GM19328 (cell line): ENCODE results near the gene TCOF1.

Experiments used
- ATAC-seq: cut with Tn5 transposase; IDR thresholded peaks from one replicate; pipeline ENCODE4 v1.9.1; 2021; ENCODE audit warnings: mild to moderate bottlenecking, moderate library complexity; ENCODE audit not compliant: unreplicated experiment

The TCOF1 gene

DNA sequence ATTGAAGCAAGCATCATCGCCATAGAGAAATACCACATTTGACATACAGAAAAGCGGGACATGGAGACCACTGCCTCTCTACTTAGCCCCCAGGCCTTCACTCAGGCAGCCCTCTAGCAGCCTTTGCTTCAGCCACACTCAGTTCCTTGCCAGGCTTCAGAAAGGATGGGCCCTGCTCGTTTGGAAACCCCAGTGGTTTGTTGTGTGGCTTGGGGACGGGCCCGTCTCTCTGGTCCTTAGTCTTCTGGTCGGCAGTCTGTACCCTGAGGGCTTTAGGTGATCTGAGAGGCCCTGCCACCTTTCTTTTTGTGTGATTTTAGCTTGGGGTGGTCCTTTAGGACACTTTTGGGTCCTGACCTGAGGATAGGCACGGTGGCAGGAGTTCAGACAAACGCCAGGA is 33.7 kb upstream of the TCOF1 start:
- ATAC-seq = no peak

- ATAC-seq = no peak
Measured at GRCh38 chr5:150325426-150325825, 32.1 kb upstream of the TCOF1 start.

DNA sequence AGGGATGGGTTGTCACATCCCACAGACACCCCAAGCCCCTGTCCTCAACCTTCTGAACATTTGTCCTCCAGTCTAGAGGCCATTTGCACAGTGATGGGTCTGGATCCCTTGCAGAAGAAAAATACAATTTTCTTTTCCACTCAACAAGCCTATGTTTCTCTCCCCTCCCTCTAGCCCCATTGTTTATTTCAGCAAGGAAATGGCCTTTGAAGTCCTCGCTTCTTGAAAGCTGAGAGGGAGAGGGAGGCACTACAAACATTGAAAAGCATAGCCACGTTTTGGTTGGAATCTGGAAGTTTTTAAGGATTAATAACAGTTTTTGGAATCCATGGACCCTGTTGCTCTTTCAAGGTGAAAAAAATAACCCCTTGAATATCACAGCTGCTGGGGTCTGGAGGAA is 30.8 kb upstream of the TCOF1 start:
- ATAC-seq = no peak

DNA sequence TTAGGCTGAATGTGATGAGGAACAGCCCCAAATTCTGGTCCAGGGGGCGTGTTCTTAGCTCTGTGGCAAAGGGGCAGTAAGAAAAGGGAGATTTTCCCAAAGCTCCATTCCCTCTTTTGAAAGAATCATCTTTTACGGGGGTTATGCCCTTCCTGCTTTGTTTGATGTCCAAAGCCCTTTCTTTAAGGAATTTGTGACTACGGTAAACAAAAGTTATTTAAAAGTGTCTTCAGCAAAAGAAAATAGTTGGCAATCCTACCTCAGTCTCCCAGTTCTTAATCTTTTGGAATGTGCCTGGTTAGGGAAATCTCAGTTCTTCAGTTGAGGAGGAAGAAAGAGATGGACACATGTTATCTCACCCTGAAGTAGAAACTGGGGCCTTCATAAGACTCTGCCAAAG is 30.4 kb upstream of the TCOF1 start:
- ATAC-seq = no peak

DNA sequence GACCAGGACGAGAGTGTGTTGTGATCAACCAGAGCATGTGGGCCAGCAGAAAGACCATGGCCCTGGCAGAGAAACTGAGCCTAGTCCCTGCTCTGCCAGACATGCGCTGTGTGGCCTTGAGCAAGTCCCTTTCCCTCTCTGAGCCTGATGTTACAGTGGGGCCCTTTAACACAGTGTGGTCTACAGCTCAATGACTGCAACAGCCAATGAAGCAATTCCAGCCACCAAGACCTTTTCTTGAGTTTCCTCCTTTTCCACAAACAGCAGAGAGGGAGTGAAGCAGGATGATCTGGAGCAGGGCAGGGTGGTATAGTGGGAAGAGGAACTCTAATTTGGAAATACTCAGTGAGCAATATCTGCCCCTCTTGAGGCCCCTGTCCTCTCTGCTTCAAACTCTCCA is 29.0 kb upstream of the TCOF1 start:
- no peak for ATAC-seq

DNA sequence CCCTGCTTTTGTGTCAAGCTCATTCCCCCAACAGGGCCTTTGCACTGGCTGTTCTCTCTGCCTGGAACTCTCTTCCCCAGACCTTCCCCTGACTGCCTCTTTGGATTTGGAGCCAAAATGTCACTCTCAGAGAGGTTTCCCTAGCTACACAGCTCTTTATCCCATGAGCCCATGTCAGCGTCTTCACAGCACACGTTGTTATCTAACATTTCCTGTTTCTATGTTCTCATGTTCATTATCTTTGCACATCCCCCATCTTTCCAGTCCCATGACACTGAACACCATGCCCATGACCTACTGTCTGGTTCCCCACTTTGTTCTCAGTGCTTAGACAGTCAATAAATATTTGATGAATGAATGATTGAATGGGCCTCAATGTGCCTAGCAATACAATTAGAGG is 28.5 kb upstream of the TCOF1 start:
- ATAC-seq = no peak

DNA sequence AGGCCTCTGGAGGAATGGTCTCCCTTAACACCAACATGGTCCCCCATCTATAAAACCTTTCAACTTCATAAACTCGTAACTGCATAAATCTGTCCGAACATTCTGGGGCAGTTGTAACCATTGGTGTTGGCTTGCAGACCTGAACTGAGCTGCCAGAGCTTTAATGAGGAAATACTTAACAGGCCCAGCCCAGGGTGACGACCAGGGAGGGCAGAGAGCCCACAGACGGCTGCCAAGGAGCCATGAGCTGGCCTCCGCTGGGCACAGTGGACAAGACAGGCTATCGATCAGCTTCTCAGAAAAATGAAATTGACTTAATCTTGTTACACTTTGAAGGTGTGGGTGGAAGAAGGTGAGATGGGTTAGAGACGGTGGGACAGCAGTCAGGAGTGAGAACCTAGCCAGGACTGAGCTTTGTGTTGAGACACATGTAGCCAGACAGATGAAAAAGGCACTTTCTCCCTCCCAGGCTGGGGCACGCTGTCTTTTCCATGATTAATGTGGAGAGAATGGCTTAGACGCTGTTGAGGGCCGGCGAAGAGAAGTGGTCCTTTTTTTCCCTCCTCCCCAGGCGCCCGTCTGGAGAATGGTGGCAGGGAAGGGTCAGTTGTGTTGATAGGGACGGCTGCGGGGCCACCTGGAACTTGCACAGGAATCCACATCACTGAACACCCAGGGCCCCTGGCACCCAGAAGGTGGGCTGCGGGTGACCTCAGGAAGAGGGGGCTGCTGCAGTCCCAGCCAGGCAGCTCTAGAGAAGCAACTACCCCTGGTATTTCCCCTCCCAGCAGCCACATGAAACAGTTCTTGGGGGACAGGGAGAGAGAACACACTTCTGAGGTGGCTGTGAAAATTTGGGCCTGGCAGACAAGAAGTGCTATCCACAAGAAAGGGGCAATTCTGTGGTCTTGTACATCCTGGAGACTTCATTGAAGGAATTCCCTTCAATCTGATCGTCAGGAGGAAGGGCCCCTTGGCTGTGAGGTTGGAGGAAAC is 27.3 kb upstream of the TCOF1 start:
- no peak for ATAC-seq

- no peak for ATAC-seq
Measured at GRCh38 chr5:150333400-150333799, 24.1 kb upstream of the TCOF1 start.

DNA sequence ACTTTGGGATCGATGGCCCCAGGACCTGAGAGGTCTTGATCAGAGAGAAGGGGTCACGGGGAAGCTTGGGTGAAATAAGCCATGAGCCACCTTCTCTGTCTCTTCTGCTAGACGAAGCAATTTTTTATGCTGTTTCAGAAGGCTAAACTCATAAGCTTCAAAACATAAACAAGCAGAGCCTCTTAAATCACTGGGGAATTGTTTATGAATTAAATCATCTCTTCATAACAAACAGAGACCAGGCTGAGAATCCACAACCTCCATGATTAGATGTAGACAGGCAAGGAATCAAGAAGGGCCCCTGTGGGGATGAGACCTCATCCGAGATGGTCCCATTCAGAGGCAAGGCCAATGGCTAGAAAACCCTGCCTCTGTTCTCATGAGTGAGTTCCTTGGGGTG is 21.7 kb upstream of the TCOF1 start:
- ATAC-seq = no peak

- ATAC-seq = no peak
Measured at GRCh38 chr5:150338546-150338945, 19.0 kb upstream of the TCOF1 start.

- ATAC-seq = no peak
Measured at GRCh38 chr5:150339165-150339564, 18.3 kb upstream of the TCOF1 start.

DNA sequence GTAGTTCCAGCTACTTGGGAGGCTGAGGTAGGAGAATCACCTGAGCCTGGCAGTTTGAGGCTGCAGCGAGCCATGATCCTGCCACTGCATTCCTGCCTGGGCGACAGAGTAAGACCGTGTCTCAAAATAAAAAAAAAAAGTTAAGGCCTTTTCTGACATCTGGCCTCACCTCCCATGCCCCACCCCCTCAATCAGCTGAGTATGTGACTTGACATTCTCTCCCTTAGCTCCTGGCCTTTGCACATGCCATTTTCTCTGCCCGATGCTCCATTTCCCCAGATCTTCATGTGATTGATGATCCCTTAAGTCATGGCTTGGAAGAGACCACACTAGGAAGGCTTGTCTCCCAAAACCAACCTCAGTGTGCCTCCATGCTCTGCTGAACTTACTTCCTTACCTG is 17.7 kb upstream of the TCOF1 start:
- no peak for ATAC-seq

GRCh38 chr5:150340614-150341255 is 16.8 kb upstream of the TCOF1 start:
- ATAC-seq = no peak

DNA sequence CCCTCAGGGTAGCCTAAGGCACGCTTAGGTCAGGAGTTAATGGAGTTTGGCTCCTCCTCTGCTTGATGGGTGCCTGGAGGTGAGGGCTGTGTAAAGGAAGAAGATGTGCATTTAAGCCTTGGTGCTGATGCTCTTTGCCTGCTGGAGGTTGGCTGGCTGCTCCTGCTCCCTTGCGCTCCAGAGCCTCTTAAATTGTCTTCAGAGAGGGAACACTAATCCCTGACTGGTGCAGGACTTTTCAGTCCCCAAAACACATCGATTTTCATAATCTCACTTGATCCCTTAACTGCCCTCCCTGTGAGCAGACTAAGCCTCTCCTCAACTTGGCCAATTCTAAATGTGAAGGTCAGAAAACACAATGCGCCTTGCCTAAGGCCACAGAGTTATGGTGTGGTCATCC is 16.2 kb upstream of the TCOF1 start:
- ATAC-seq = no peak

DNA sequence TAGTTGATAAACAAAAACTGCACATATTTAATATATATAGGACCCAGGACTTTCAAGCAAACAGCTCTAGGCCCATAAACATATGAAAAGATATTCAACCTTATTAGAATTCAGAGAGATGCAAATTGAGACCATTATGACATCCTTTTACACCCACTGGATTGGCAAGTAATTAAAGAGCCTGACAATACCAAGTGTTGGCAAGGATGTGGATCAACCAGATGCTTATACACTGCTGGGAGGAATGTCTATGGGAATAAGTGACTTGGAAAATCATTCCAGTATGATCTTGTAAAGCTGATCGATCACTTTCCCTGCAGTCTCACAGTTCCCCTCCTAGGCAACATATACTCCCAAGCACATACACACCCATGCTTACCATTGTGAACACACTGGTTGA is 15.5 kb upstream of the TCOF1 start:
- ATAC-seq = no peak

GRCh38 chr5:150342583-150342982 is 14.9 kb upstream of the TCOF1 start:
- ATAC-seq = no peak

- ATAC-seq = no peak
Measured at GRCh38 chr5:150343994-150344631, 13.4 kb upstream of the TCOF1 start.

DNA sequence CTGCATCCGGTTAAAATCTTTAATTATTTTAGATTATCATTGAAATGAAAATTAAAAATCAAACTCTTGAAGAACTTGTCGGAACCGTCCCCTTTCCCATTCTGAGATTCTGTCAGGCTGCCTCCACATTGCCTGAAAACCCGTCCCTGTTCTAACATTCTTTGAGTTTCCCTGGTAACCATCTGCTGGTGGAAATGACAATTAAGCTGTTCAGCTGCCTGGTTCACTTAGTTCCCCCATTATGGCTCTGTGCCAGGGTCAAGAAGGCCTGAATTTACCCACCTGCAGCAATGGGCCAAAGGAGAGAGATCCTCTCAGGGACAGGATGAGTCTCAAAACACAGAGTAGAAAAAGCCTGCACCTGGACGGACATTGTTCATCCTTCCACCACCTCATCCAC is 11.8 kb upstream of the TCOF1 start:
- no peak for ATAC-seq

GRCh38 chr5:150346592-150346991 is 10.9 kb upstream of the TCOF1 start:
- no peak for ATAC-seq

GRCh38 chr5:150347003-150347402 is 10.5 kb upstream of the TCOF1 start:
- no peak for ATAC-seq

- no peak for ATAC-seq
Measured at GRCh38 chr5:150347451-150347850, 10.0 kb upstream of the TCOF1 start.
